ENCODE results near the gene GSTA3.
"Not testable (repeated sequence)": the region's sequence is repeated elsewhere in the genome, so short reads cannot be mapped to it uniquely, and the experiment has no call there.

The GSTA3 gene

GRCh38 chr6:52909531-52909930 lies at the start of gene GSTA3:
TSS of gene GSTA3 (minus strand) at chr6:52909698. CDS start at chr6:52905834, 3,864 bp downstream.
- no peak for DNase-seq

GRCh38 chr6:52958546-52959255 lies 49.2 kb upstream of the GSTA3 start:
- no peak for DNase-seq

- DNase-seq: no peak
These were observed 46.4 kb upstream of the GSTA3 start for GRCh38 chr6:52955871-52956270.

- no peak for DNase-seq
These were observed 44.7 kb upstream of the GSTA3 start for GRCh38 chr6:52953911-52954839.

DNA sequence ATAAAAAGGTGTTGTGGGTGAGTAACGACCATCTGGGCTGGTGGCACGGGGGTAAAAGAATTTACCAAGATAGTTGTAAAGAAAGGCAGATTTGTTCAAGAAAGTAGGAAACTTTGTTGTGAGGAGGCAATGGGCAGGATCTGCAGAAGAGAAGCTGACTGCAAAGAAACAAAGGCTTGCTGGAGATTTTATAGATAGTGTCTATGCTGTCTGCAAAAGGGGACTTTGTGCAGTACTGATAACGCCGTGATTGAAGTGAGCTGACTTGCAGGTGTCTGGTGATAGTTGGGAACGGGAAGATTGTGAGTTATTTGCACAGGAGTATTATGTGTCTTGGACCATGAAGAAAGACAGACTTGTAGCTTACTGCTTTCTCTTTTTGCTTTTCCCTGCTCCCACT lies 36.8 kb upstream of the GSTA3 start:
- DNase-seq: no peak

- not testable (repeated sequence) for DNase-seq
These were observed 33.3 kb upstream of the GSTA3 start for GRCh38 chr6:52942821-52943220.

DNA sequence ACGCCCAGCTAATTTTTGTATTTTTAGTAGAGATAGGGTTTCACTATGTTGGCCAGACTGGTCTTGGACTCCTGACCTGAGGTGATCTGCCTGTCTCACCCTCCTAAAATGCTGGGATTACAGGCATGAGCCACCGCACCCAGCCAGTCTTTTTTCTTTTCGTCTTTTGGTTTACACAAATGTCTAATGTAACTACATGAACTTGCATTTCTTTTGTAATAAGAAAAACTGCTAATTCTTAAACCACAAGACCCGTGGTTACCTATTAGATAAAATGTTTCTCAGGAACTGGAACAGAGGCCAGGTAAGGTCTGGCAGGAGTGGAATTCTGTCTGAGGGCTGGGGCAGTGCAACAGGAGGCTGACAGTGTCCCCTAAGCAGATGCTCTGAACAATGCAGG lies 32.7 kb upstream of the GSTA3 start:
- DNase-seq: no peak

- no peak for DNase-seq
These were observed 28.4 kb upstream of the GSTA3 start for GRCh38 chr6:52937908-52938307.

DNA sequence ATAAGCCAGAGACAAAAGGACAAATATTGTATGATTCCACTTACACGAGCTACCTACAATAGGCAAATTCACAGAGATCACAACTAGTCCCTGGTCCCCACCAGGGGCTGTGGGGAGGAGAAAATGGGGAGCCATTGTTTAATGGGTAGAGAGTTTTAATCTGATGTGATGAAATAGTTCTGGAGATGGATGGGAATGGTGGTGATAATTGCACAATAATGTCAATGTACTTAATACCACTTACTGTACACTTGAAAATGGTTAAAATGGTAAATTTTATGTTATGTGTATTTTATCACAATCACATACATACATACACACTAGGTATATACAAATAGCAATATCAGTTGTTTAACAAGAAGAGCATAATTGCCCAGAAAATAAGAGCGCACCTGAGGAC lies 24.3 kb upstream of the GSTA3 start:
- no peak for DNase-seq

DNA sequence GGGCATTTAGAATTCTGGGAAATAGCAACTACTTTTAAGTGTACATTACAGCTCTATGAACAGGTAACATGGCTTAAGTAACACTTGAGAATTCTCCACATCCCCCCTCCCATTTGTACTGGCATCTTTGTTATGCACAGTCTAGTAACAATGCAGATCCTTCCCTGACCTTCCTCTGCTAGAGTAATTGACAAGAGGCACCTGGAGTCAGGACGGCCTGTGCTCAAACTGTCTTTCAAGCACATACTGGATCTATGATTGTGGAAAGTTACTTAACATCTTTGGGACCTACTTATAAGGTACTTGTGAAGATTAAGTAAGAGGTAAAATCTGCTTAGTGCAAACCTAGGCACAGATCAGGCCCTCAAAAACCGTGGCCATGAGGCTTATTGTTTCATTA lies 21.9 kb upstream of the GSTA3 start:
- DNase-seq: no peak

DNA sequence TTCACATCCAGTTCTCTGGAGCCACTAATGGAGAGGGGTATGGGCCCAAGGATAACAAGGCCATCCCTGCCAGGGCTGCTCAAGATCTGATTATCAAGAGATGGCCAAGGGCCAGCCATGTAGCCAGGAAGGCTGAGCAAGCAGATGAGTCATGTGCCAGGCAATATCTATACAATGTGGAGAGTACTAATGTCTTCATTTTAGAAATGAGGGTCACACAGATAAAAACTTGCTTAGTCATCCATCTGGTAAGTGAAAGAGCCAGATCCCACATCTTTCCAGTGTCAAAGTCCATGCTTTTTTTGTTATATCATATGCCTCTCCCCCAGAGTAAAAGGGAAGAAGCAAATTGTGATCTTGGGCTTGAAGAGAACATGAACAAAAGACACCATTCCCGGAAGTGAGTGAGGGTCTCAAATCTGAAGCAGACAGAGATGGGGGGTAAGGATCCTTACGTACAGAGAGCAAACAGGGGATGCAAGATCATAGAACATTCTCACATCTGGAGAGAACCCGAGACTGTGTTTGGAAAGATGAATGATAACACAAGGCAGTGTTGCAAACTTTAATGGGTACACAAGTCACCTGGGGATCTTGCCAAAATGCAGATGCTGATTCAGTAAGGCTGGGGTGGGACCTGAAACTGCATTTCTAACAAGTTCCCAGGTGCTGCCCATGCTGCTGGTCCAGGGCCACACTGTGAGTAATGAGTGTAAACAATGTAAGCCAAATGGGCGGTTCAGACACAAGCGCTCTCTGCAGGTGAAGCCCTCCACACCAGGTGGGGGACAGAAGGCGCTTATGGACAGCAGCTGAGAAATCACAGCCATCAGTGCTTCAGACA lies 20.0 kb upstream of the GSTA3 start:
- no peak for DNase-seq

DNA sequence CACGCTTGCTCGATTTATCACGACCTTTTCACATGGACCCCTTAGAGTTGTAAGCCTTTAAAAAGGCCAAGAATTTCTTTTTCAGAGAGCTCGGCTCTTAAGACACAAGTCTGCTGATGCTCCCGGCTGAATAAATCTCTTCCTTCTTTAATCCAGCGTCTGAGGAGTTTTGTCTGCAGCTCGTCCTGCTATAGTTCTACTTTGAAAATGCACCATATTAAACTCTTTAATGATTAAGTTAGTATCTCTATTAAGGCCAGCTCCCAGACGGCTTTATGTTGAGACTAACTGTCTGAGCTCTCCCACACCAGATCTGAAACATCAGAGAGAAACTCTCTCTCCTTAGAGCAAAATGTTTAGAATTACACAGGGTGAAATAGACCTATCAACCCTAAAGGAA lies 18.0 kb upstream of the GSTA3 start:
- DNase-seq: no peak

DNA sequence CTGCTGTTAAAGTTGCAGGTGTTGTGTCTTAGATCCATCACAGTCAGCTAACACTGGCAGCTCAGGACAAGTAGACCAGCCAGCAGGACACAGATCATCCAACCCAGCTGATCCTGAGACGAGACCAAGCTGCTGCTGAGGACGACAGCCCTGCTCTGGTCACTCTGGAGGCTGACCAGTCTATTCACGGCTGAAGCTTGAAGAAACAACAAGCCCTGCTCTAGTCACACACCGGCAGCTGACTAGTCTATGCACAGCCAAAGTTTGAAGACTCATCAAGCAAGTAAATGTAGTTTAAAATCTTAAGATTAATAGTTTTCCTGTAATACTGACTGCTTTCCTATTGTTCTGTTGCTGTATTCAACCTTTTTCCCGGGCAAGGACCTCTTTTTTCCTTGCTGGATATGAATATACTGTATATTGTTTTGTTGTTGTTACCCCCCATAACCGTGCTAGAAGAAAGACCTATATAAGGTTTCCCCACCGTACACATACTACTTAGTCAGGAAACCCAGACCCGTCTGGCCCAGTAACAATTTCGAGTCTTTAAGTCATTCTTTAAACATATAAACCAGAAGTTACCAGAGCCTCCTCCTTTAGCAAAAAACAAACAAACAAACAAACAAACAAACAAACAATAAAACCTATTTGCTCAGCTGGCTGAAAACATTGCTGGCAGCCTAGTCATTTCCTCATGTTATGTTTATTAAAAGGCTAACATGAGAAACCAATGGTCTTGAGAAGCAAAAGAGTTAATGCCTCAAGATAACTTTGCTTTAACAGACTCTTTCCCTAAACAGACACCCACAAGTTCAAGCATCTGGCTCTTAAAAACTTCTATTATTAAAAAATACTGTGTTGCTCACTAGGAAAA lies 16.7 kb upstream of the GSTA3 start:
- DNase-seq: no peak

GRCh38 chr6:52925042-52925441 lies 15.5 kb upstream of the GSTA3 start:
- DNase-seq: no peak

- DNase-seq: not testable (repeated sequence)
These were observed 14.2 kb upstream of the GSTA3 start for GRCh38 chr6:52923689-52924088.

GRCh38 chr6:52922161-52922560 lies 12.7 kb upstream of the GSTA3 start:
- DNase-seq: no peak

DNA sequence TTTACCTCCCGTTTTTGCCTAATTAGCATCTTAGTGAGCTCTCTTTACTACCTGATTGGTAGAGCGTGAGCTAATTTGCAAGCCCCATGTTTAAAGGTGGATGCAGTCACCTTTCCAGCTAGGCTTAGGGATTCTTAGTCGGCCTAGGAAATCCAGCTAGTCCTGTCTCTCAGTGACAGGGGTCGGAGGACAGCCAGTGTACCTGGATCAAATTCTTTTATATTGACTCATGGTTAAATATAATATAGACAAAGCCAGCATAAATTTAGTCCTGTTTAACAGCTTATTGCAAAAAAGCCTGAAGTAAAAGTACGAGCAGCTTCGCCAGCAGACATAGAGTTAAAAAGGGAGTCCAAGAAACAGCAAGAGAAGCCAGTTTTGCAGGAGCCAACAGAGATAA lies 12.2 kb upstream of the GSTA3 start:
- no peak for DNase-seq

- not testable (repeated sequence) for DNase-seq
These were observed 10.0 kb upstream of the GSTA3 start for GRCh38 chr6:52919511-52919910.

DNA sequence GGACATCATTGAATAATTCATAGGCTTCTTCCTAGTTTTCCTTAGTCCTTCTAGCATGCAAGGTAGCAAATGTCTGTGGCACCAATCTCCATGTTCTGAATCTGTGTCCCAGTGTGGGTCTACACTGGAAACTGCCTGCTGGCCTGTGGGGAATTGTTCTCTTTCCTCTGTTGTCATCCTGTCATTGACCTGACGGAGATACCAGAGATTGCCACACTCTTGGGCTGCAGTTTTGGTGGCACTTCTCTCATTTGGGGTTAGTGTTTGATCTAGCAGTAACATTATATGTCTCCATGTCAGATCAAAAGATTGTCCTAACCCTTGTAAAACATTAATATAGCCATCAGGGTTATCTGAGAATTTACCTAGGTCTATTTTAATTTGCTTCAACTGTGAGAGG lies 9.3 kb upstream of the GSTA3 start:
- not testable (repeated sequence) for DNase-seq

GRCh38 chr6:52918027-52918686 lies 8.7 kb upstream of the GSTA3 start:
- DNase-seq: not testable (repeated sequence)

DNA sequence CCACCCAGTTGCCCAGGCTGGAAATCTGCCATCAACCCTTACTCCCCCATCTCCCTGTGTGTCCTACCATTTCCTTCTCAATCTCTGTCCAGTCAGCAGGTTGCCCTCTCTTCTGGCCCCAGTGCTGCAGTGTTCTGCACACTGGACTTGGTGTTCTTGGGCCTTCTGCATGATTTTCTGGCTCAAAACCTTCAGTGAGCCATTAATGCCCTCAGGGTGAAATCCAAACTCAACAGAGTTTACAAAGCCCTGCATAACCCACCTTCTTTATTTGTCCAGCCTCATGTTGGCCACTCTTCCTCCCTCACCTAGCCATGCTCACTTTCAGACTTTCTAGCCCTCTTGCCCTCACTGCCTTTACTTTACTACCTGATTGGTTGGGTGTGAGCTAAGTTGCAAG lies 5.0 kb upstream of the GSTA3 start:
- no peak for DNase-seq

- DNase-seq: no peak
These were observed 593 bp upstream of the GSTA3 start for GRCh38 chr6:52910091-52910490.

Measured in activated effector memory CD4-positive, alpha-beta T cell treated with anti-CD3 and anti-CD28 coated beads, Interleukin-2, amount 50 U/mL, for 16 hours (primary cell).